HCT116 (cell line): ENCODE data around the gene TGFBRAP1. TPM values are rescaled to one million over a fixed set of nuclear protein-coding genes. Genes with fewer than 3 reads are reported as not detected.

Experiments used
- ATAC-seq: fragments of 200-7000 bp; cut with Tn5 transposase; 2 replicates; pipeline ENCODE4 v1.9.1; 2020; ENCODE audit warnings: mild to moderate bottlenecking, moderate library complexity
- BruUV-seq: library from RNA; stranded (reverse); fragments of 400-500 nt; replicated peaks from 2 replicates; lab custom pipeline; 2021; lab: Mats Ljungman, UMichigan
- CTCF ChIA-PET: fragments of 300-600 bp; sonication (Branson Sonifier 250); formaldehyde crosslinking; loops from one replicate; lab custom pipeline; 2021; ENCODE audit warnings: antibody characterized with exemption; lab: Charles Lee
- POLR2A ChIA-PET: fragments of 300-600, 350-600 bp; sonication (Branson Sonifier 250); formaldehyde crosslinking; loops from one replicate; lab custom pipeline; 2021; ENCODE audit warnings: antibody characterized with exemption; lab: Charles Lee
- RAD21 ChIA-PET, 2 experiments: fragments of 300-600 bp; sonication (Branson Sonifier 250); formaldehyde crosslinking; loops; one replicate each; lab custom pipeline; 2023; ENCODE audit warnings: low total read pairs in 2 of 2; ENCODE audit not compliant: uncharacterized antibody in 2 of 2, unreplicated experiment in 2 of 2, low non-redundant PET in 1 of 2; lab: Charles Lee
- DNase-seq: peaks from one replicate; pipeline ENCODE4 v3.0.0-alpha.2; 2010; ENCODE audit warnings: low read depth, low spot score
- H2AFZ ChIP-seq: fragments of 200-600 bp; shearing (Covaris generic), sonication (generic); 2 replicates; pipeline ENCODE4 v1.6.1; 2017; ENCODE audit warnings: low read depth, mixed run types, mixed read lengths, antibody characterized with exemption, low read length; ENCODE audit not compliant: poor library complexity, severe bottlenecking
- H3K27ac ChIP-seq: 2 replicates; pipeline ENCODE4 v1.5.1; 2012; ENCODE audit warnings: low read depth, low read length
- H3K27me3 ChIP-seq: fragments of 200-600 bp; sonication (generic); 2 replicates; pipeline ENCODE4 v1.6.1; 2016; ENCODE audit warnings: mixed run types, low read length, mixed read lengths; ENCODE audit not compliant: insufficient read depth
- H3K36me3 ChIP-seq, 2 experiments: fragments of 200-500 bp in 1 of 2; fragments of 200-600 bp in 1 of 2; sonication (Bioruptor generic) in 1 of 2; sonication (generic) in 1 of 2; 2 replicates each; pipeline versions ENCODE4 v1.5.1 to v1.6.1; 2014 to 2016; ENCODE audit warnings: low read length in 2 of 2, inconsistent platforms in 1 of 2, mixed read lengths in 1 of 2, mixed run types in 1 of 2; ENCODE audit not compliant: insufficient read depth in 2 of 2, control insufficient read depth in 1 of 2
- H3K4me1 ChIP-seq, 2 experiments: fragments of 200-600 bp in 1 of 2; sonication (generic) in 1 of 2; 2 replicates each; pipeline versions ENCODE4 v1.5.1 to v1.6.1; 2012 to 2017; ENCODE audit warnings: low read length in 2 of 2, inconsistent platforms in 1 of 2, mild to moderate bottlenecking in 1 of 2, mixed read lengths in 1 of 2, mixed run types in 1 of 2, moderate library complexity in 1 of 2; ENCODE audit not compliant: insufficient read depth in 2 of 2, control insufficient read depth in 1 of 2
- H3K4me2 ChIP-seq: fragments of 200-600 bp; sonication (generic); 2 replicates; pipeline ENCODE4 v1.6.1; 2017; ENCODE audit warnings: mixed run types, low read length, mixed read lengths
- H3K4me3 ChIP-seq, 2 experiments: fragments of 200-600 bp in 1 of 2; sonication (generic) in 1 of 2; replicated peaks in 1 of 2; 2 replicates each; pipeline ENCODE4 v1.5.1; 2011 to 2016; ENCODE audit warnings: low read length in 2 of 2, control low read depth in 1 of 2, low read depth in 1 of 2, mild to moderate bottlenecking in 1 of 2, mixed read lengths in 1 of 2, mixed run types in 1 of 2
- H3K79me2 ChIP-seq: fragments of 200-600 bp; sonication (generic); 2 replicates; pipeline ENCODE4 v1.6.1; 2017; ENCODE audit warnings: mild to moderate bottlenecking, mixed run types, low read length, moderate library complexity, mixed read lengths; ENCODE audit not compliant: insufficient read depth
- H3K9ac ChIP-seq: fragments of 200-600 bp; sonication (generic); 2 replicates; pipeline ENCODE4 v1.6.1; 2016; ENCODE audit warnings: low read length, mixed read lengths
- H3K9me2 ChIP-seq: fragments of 200-600 bp; sonication (generic), shearing (Covaris generic); 2 replicates; pipeline ENCODE4 v1.6.1; 2017; ENCODE audit warnings: mixed run types, mild to moderate bottlenecking, moderate library complexity; ENCODE audit not compliant: insufficient read depth
- H3K9me3 ChIP-seq, 2 experiments: fragments of 200-500 bp in 1 of 2; fragments of 200-600 bp in 1 of 2; sonication (Bioruptor generic) in 1 of 2; sonication (generic) in 1 of 2; 2 replicates each; pipeline ENCODE4 v1.6.1; 2014 to 2017; ENCODE audit warnings: low read length in 2 of 2, mixed read lengths in 2 of 2, inconsistent platforms in 1 of 2, low read depth in 1 of 2, mild to moderate bottlenecking in 1 of 2, mixed run types in 1 of 2, moderate library complexity in 1 of 2; ENCODE audit not compliant: control insufficient read depth in 1 of 2, insufficient read depth in 1 of 2
- H4K20me1 ChIP-seq: fragments of 200-600 bp; sonication (generic), shearing (Covaris generic); 2 replicates; pipeline ENCODE4 v1.6.1; 2017; ENCODE audit warnings: mixed run types, mild to moderate bottlenecking, moderate library complexity; ENCODE audit not compliant: insufficient read depth
- CBX3 ChIP-seq: IDR thresholded peaks from 2 replicates; pipeline ENCODE4 v1.6.1; 2012; ENCODE audit warnings: low read depth
- ELF1 ChIP-seq: IDR thresholded peaks from 2 replicates; pipeline ENCODE4 v1.6.1; 2012; ENCODE audit warnings: low read depth, borderline replicate concordance
- EZH2 ChIP-seq: fragments of 200-600 bp; sonication (generic); IDR thresholded peaks from 2 replicates; pipeline ENCODE4 v1.6.1; 2017; ENCODE audit warnings: antibody characterized with exemption, mixed run types
- JUND ChIP-seq: IDR thresholded peaks from 2 replicates; pipeline ENCODE4 v1.6.1; 2012
- POLR2A ChIP-seq: IDR thresholded peaks from 2 replicates; pipeline ENCODE4 v1.7.0; 2011; ENCODE audit warnings: borderline replicate concordance; ENCODE audit not compliant: insufficient read depth, insufficient read length; ENCODE audit errors: extremely low read depth
- RAD21 ChIP-seq: IDR thresholded peaks from 2 replicates; pipeline ENCODE4 v1.6.1; 2012; ENCODE audit warnings: low read depth, mild to moderate bottlenecking
- SP1 ChIP-seq: IDR thresholded peaks from 2 replicates; pipeline ENCODE4 v1.6.1; 2012; ENCODE audit warnings: low read depth
- SRF ChIP-seq: IDR thresholded peaks from 2 replicates; pipeline ENCODE4 v1.6.1; 2012; ENCODE audit warnings: low read depth
- ZBTB33 ChIP-seq: IDR thresholded peaks from 2 replicates; pipeline ENCODE4 v1.6.1; 2011; ENCODE audit warnings: mild to moderate bottlenecking, low read length, moderate library complexity; ENCODE audit not compliant: insufficient replicate concordance; ENCODE audit errors: extremely low read depth
- ZNF274 ChIP-seq: fragments of 200-500 bp; sonication (Bioruptor generic); IDR thresholded peaks from 2 replicates; pipeline ENCODE4 v1.6.1; 2014; ENCODE audit warnings: mild to moderate bottlenecking, low read depth, low read length, inconsistent platforms
- intact Hi-C: fragments of 100-400 bp; cut with micrococcal nuclease; formaldehyde crosslinking; loops from 2 replicates; pipeline ENCODE4 v1.10.0; 2022
- total RNA-seq: library from RNA; stranded (reverse); gene quantifications from one replicate; pipeline ENCODE4 v1.2.1, GENCODE V29; 2021; ENCODE audit not compliant: unreplicated experiment
- TF ChIP-seq, protein P1 (sequence below), 3 experiments: fragments of 200-600 bp in 1 of 3; sonication (generic) in 1 of 3; IDR thresholded peaks in 2 of 3; conservative IDR thresholded peaks in 1 of 3; 2 replicates each; pipeline ENCODE4 v1.5.1; 2012 to 2017; ENCODE audit warnings: low read depth in 2 of 3, low read length in 2 of 3, antibody characterized with exemption in 1 of 3, borderline replicate concordance in 1 of 3, control low read depth in 1 of 3, mild to moderate bottlenecking in 1 of 3, mixed read lengths in 1 of 3, mixed run types in 1 of 3, moderate library complexity in 1 of 3; ENCODE audit not compliant: insufficient read depth in 1 of 3

TGFBRAP1 gene
- total RNA-seq, 1 experiment from 2014 or later = 18.3 TPM

GRCh38 chr2:105241443-105241842, 88.1 kb downstream of the TGFBRAP1 start, which contains the start of gene GPR45:
GPR45 (plus strand) TSS chr2:105241743; CDS start chr2:105241859, 116 bp downstream.
- H3K4me3 ChIP-seq = no peak within 1 kb of the TSS
- BruUV-seq = no TSS peak
- ATAC-seq (no peak), DNase-seq (no peak)
- H3K4me2 ChIP-seq = no peak within 1 kb of the TSS
- no peaks in the 10 kb centered on the region for H3K79me2 ChIP-seq
- ChIA-PET POLR2A (no interaction called here), RAD21 (no interaction called here), CTCF (interaction anchor here (1.4 to 1.7 kb wide), 3 partner anchors 10 to 126 kb away, joined by 3 to 7 read pairs (median 3); no protein-coding TSS in a partner anchor)
- H3K27me3 ChIP-seq = no peaks in the 10 kb centered on the region
- H3K4me1 ChIP-seq = peaks cover 6 to 17% of the 10 kb centered on the region in 2 experiments; a peak in 3 of 4 replicates
- no peaks in the 10 kb centered on the region for H3K9me3 ChIP-seq
- no peaks in the 10 kb centered on the region for H3K9me2 ChIP-seq
- intact Hi-C loops = no loop called here
- no peaks in the 10 kb centered on the region for H4K20me1 ChIP-seq
- H2AFZ ChIP-seq = no peak within 1 kb of the TSS
- H3K27ac ChIP-seq = no peak within 1 kb of the TSS
- H3K9ac ChIP-seq = no peak within 1 kb of the TSS
- H3K36me3 ChIP-seq = no peaks in the 10 kb centered on the region
- TF ChIP-seq SP1 (no peak), ELF1 (no peak)

DNA sequence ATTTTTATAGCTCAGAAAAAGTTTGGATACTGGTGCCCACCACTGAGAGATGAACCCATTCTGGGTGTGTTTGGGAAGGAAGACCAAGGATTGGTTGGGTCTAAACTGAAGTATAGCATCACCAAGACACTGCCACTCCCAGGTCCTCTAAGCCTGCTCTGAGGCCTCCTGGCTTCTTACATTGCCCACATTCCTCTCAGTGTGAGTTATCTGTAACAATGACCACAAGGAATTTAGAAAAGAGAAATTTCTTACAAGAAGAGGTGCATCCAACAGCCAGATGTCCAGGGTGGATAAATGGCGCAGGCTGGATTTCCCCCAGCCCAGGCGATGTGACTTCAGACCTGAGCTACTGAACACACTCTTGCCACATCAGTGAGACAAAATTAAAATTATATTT, 89.6 kb downstream of the TGFBRAP1 start:
- Histone ChIP-seq H3K27me3 (no peaks in the 10 kb centered on the region), H3K4me1 (peaks cover 16 to 30% of the 10 kb centered on the region in 2 experiments), H3K9me2 (no peaks in the 10 kb centered on the region), H3K36me3 (no peaks in the 10 kb centered on the region), H3K4me3 (no peak overlapping the region), H3K27ac (no peak overlapping the region), H3K9ac (no peak overlapping the region), H2AFZ (no peak overlapping the region), H3K79me2 (no peaks in the 10 kb centered on the region), H3K4me2 (no peak overlapping the region), H4K20me1 (no peaks in the 10 kb centered on the region), H3K9me3 (no peaks in the 10 kb centered on the region)
- intact Hi-C loops = loop anchor here (5.0 kb wide), 1 partner anchor 203 kb away; the partner anchor contains the start of gene MRPS9
- ChIA-PET RAD21 (no interaction called here), CTCF (interaction anchor here (1.5 to 1.7 kb wide), 2 partner anchors 17 to 125 kb away, joined by 3 to 7 read pairs; no protein-coding TSS in a partner anchor), POLR2A (no interaction called here)
- no peak; the same call in 1 of the 2 replicates for ATAC-seq
- TF ChIP-seq RAD21 (no peak), ZBTB33 (no peak), POLR2A (no peak), JUND (no peak), EZH2 (no peak), SRF (no peak), CBX3 (no peak), ZNF274 (no peak)
- TF ChIP-seq, protein P1, sequence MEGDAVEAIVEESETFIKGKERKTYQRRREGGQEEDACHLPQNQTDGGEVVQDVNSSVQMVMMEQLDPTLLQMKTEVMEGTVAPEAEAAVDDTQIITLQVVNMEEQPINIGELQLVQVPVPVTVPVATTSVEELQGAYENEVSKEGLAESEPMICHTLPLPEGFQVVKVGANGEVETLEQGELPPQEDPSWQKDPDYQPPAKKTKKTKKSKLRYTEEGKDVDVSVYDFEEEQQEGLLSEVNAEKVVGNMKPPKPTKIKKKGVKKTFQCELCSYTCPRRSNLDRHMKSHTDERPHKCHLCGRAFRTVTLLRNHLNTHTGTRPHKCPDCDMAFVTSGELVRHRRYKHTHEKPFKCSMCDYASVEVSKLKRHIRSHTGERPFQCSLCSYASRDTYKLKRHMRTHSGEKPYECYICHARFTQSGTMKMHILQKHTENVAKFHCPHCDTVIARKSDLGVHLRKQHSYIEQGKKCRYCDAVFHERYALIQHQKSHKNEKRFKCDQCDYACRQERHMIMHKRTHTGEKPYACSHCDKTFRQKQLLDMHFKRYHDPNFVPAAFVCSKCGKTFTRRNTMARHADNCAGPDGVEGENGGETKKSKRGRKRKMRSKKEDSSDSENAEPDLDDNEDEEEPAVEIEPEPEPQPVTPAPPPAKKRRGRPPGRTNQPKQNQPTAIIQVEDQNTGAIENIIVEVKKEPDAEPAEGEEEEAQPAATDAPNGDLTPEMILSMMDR (IDR thresholded peaks at IDR 0.05 in 2 of 3, conservative IDR thresholded peaks at IDR 0.05 in 1 of 3; ENCODE audit: borderline replicate concordance in 1 of 3, insufficient read depth in 1 of 3, low read depth in 2 of 3, low read length in 2 of 3) = no peak
- no TSS peak for BruUV-seq
- DNase-seq = no peak
